ENCODE measurements around the gene LAMA2. TPM values are rescaled to one million over a fixed set of nuclear protein-coding genes. Genes with fewer than 3 reads are reported as not detected.

The LAMA2 gene
- total RNA-seq, 1 experiment from 2014 or later = 4.2 TPM

- H3K36me3 Mint-ChIP-seq (ENCODE audit: insufficient read depth in 1 of 3, low read depth in 3 of 3) = no peaks in the 10 kb centered on the region
- no peak overlapping the region for H3K23ac ChIP-seq (ENCODE audit: insufficient read length, low read depth, low read length)
- H2BK120ac ChIP-seq (ENCODE audit: low read depth, low read length, poor library complexity, severe bottlenecking) = no peak overlapping the region
- no peak overlapping the region for H4K8ac ChIP-seq (replicated peaks; ENCODE audit: insufficient read length, low read depth, low read length)
- no peaks in the 10 kb centered on the region for H3K27me3 ChIP-seq (ENCODE audit: insufficient read depth, low read length)
- no peak overlapping the region for H4K91ac ChIP-seq (ENCODE audit: insufficient read length, low read depth, low read length)
- no peak overlapping the region for H3K9ac ChIP-seq (ENCODE audit: extremely low read depth, insufficient read length, low read length)
- WGBS (ENCODE audit: extremely low coverage, insufficient read length, low lambda C conversion rate) = no CpG with 5 or more reads among the region's 1 CpG
- H3K4ac ChIP-seq (ENCODE audit: low read depth, low read length) = no peak overlapping the region
- H3K79me2 ChIP-seq (ENCODE audit: insufficient read depth, low read length) = no peaks in the 10 kb centered on the region
- H2BK12ac ChIP-seq (ENCODE audit: insufficient read length, low read depth, low read length) = no peak overlapping the region
- H3K4me1 Mint-ChIP-seq = peaks cover 17 to 18% of the 10 kb centered on the region in 2 experiments
- no peak overlapping the region for H3K27ac Mint-ChIP-seq
- H4K5ac ChIP-seq (ENCODE audit: insufficient read length, low read depth, low read length) = no peak overlapping the region
- no peak overlapping the region for H2BK5ac ChIP-seq (ENCODE audit: insufficient read length, low read length)
- TF ChIP-seq CTCF (conservative IDR thresholded peaks at IDR 0.05) = no peak
- no peaks in the 10 kb centered on the region for H4K20me1 ChIP-seq (ENCODE audit: control insufficient read depth, insufficient read depth, insufficient read length)
- H3K56ac ChIP-seq (ENCODE audit: insufficient read length, low read depth, low read length) = no peak overlapping the region
- H3K9me3 ChIP-seq (ENCODE audit: control insufficient read depth, low read depth, low read length) = no peaks in the 10 kb centered on the region
- H3T11ph ChIP-seq (ENCODE audit: low read length) = no peak overlapping the region
- peak; percentile 34 for DNase-seq
- H3K18ac ChIP-seq (ENCODE audit: insufficient read length, low read depth, low read length) = no peak overlapping the region
- H2AK5ac ChIP-seq (ENCODE audit: insufficient read length, low read length) = no peak overlapping the region
- H2BK15ac ChIP-seq (ENCODE audit: low read depth, low read length) = no peak overlapping the region
- H3K4me3 Mint-ChIP-seq = no peak overlapping the region
- no peaks in the 10 kb centered on the region; the same call in 1 of the 2 replicates for H3K4me1 ChIP-seq (ENCODE audit: insufficient read depth, low read length)
- H2BK20ac ChIP-seq (ENCODE audit: low read depth, low read length, poor library complexity, severe bottlenecking) = no peak overlapping the region
- H3K14ac ChIP-seq (ENCODE audit: insufficient read depth, low read length) = no peak overlapping the region
- no peak overlapping the region for H3K4me2 ChIP-seq (ENCODE audit: insufficient read depth, insufficient read length, low read length)
- no peak overlapping the region for H2AFZ ChIP-seq (ENCODE audit: low read length)
- H3K23me2 ChIP-seq (ENCODE audit: insufficient read length, low read depth, low read length, poor library complexity, severe bottlenecking) = no peaks in the 10 kb centered on the region
- H3K9me3 Mint-ChIP-seq = no peaks in the 10 kb centered on the region
- H3K79me1 ChIP-seq (ENCODE audit: insufficient read depth, low read depth, low read length, poor library complexity, severe bottlenecking) = no peaks in the 10 kb centered on the region
- no peaks in the 10 kb centered on the region for H3K27me3 Mint-ChIP-seq (ENCODE audit: low read depth)
- no peak overlapping the region for H3K27ac ChIP-seq (ENCODE audit: insufficient read length, low read depth, low read length)
Observed at GRCh38 chr6:129105035-129105434, 222.1 kb downstream of the LAMA2 start.
